ENCODE measurements around the gene MANBA. TPM values are rescaled to one million over a fixed set of nuclear protein-coding genes. Genes with fewer than 3 reads are reported as not detected.

Gene MANBA
- total RNA-seq, 4 donors from 2014 or later, result 11.9 to 20.8 (median 14.3) TPM

DNA sequence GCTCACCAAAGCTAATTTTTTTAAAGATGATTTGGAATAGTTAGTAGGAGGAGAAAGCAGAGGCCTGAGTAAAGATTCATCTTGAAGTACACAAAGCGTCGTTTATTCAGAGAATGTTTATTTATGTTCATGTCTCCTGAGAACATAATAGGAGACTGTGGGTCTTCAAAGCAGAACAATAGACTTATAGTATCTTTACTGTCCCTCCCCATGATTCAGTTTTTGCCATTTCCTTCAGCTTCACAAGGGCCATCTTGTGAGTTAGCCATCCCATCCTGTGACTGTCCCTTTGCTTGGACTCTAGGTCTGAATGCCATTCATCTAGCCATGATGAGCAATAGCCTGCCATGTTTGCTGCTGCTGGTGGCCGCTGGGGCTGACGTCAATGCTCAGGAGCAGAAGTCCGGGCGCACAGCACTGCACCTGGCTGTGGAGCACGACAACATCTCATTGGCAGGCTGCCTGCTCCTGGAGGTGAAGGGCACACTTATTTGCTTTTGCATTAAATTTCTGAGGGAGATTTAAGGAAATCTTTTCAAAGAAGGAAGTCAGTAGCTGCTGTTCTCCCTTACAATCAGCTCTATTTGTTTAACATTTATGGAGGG lies 153.8 kb downstream of the MANBA start:
- no peak for DNase-seq (ENCODE audit: low spot score in 2 of 2)
- H3K4me3 ChIP-seq (ENCODE audit: low read depth, poor library complexity, severe bottlenecking), result no peak overlapping the region
- WGBS, 2 donors, result 78 to 91% methylated on average over 7 of the region's 7 CpGs
- intact Hi-C loops (cut with DNase I; ENCODE audit: low total_unique reads), result no loop called here
- TF ChIP-seq POLR2A (IDR thresholded peaks at IDR 0.05), result no peak
- TF ChIP-seq, protein P1, sequence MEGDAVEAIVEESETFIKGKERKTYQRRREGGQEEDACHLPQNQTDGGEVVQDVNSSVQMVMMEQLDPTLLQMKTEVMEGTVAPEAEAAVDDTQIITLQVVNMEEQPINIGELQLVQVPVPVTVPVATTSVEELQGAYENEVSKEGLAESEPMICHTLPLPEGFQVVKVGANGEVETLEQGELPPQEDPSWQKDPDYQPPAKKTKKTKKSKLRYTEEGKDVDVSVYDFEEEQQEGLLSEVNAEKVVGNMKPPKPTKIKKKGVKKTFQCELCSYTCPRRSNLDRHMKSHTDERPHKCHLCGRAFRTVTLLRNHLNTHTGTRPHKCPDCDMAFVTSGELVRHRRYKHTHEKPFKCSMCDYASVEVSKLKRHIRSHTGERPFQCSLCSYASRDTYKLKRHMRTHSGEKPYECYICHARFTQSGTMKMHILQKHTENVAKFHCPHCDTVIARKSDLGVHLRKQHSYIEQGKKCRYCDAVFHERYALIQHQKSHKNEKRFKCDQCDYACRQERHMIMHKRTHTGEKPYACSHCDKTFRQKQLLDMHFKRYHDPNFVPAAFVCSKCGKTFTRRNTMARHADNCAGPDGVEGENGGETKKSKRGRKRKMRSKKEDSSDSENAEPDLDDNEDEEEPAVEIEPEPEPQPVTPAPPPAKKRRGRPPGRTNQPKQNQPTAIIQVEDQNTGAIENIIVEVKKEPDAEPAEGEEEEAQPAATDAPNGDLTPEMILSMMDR (IDR thresholded peaks at IDR 0.05), result no peak

DNA sequence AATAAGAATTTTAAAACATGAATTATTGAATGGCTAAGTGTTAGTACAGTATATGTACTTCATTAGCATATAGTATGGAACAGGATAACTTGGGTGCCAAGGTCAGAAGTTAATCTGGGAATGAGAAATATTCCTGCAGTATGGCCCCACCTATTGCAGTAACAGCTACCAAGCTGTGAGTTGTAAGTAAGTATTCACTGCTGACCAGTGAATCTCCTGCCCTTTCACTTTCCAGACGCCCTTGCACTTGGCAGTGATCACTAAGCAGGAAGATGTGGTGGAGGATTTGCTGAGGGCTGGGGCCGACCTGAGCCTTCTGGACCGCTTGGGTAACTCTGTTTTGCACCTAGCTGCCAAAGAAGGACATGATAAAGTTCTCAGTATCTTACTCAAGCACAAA lies 154.5 kb downstream of the MANBA start:
- TF ChIP-seq POLR2A (IDR thresholded peaks at IDR 0.05), result no peak
- TF ChIP-seq, protein P1 (IDR thresholded peaks at IDR 0.05), result no peak
- intact Hi-C loops (cut with DNase I; ENCODE audit: low total_unique reads), result no loop called here
- 76 to 94% methylated on average over 3 of the region's 3 CpGs for WGBS, 2 donors
- no peak overlapping the region for H3K4me3 ChIP-seq (ENCODE audit: low read depth, poor library complexity, severe bottlenecking)
- no peak for DNase-seq (ENCODE audit: low spot score in 2 of 2)

DNA sequence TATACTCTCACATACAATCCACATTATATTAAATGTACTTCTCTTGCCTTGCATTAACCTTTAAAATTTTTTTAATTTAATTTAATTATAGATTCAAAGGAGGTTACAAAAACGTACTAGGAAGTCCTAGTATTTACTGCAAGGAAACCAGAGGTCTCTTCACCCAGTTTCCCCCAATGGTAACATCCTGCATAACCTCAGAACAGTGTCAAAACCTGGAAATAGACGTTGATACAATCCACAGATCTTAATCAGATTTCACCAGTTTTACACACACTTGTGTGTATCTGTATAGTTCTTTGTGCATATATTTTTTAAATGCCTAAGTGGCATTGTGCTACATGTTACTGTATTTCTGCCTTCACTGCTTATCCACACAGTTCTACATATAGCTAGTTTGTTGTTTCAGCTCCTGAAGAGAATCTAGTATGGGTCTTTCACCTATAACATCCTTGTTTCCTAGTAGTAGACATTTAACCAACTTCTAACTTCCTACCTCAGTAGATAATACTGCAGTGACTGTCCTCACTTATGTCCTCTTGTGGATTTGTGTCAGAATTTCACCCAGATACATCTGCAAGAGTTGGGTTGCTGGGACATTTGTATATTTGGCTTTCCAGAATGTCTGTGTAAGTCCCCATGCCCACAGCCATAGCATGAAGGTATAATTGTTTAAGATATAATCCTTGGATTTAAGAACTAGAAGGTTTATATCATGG lies 156.4 kb downstream of the MANBA start:
- no peak for TF ChIP-seq POLR2A (IDR thresholded peaks at IDR 0.05)
- TF ChIP-seq, protein P1 (IDR thresholded peaks at IDR 0.05), result no peak
- no peak overlapping the region for H3K4me3 ChIP-seq (ENCODE audit: low read depth, poor library complexity, severe bottlenecking)
- no peak for DNase-seq (ENCODE audit: low spot score in 2 of 2)
- intact Hi-C loops (cut with DNase I; ENCODE audit: low total_unique reads), result no loop called here
- 65 to 73% methylated on average over 2 of the region's 2 CpGs for WGBS, 2 donors

DNA sequence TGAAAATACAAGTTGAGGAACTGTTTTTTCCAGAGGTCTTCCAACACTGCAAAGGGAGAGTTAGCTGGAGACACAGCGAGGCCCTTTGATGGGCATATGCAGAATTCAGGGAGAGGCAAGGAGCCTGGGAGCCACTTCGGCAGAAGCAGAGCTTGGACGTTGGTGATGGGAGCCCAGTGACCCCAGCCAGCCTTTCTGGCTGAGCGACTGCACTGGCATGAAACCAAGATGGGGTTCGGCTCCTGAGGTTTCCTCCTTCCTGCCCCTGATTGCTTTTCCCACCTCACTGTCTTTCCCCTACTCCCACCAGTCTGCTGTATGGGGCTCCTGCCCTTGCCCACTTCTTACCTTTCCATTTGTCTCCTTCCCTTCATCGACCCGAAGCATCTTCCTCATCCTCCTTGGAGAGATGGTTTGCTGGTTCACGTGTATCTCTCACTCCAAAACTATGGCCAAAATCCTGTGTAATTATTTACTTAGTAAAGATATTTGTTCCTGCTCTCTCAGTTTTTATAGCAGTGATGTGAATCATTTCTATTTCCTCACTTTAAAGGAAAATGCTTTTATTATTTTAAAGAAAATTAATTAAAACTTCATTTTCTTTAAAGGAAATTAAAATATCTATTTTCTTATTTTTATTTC lies 159.1 kb downstream of the MANBA start:
- WGBS, 2 donors, result 86 to 87% methylated on average over 8 of the region's 8 CpGs
- intact Hi-C loops (cut with DNase I; ENCODE audit: low total_unique reads), result no loop called here
- TF ChIP-seq, protein P1 (IDR thresholded peaks at IDR 0.05), result no peak
- TF ChIP-seq POLR2A (IDR thresholded peaks at IDR 0.05), result no peak
- H3K4me3 ChIP-seq (ENCODE audit: low read depth, poor library complexity, severe bottlenecking), result no peak overlapping the region
- DNase-seq (ENCODE audit: low spot score in 2 of 2), result no peak

DNA sequence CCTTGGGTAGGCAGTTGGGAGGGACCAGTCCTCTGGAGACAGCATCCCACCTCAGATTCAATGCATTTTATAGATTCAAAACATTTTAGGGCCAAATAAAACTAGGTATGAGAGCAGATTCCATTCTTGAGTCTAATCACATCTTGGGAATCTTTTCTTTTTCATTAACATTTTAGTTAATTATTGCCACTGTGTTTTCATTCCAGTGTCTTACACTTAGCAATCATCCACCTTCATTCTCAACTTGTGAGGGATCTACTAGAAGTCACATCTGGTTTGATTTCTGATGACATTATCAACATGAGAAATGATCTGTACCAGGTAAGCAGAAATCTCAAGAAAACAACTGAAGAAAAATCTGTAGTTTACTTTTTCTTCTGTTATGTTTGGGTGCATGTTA lies 160.1 kb downstream of the MANBA start:
- intact Hi-C loops (cut with DNase I; ENCODE audit: low total_unique reads), result no loop called here
- TF ChIP-seq POLR2A (IDR thresholded peaks at IDR 0.05), result no peak
- TF ChIP-seq, protein P1 (IDR thresholded peaks at IDR 0.05), result no peak
- DNase-seq (ENCODE audit: low spot score in 2 of 2), result no peak
- no peak overlapping the region for H3K4me3 ChIP-seq (ENCODE audit: low read depth, poor library complexity, severe bottlenecking)
